ENCODE data around the gene MAST1.
A peak's percentile ranks its signal among the peaks of the same experiment; 100 is the strongest.
"Not testable (repeated sequence)": the region's sequence is repeated elsewhere in the genome, so short reads cannot be mapped to it uniquely, and the experiment has no call there.

MAST1 gene

DNA sequence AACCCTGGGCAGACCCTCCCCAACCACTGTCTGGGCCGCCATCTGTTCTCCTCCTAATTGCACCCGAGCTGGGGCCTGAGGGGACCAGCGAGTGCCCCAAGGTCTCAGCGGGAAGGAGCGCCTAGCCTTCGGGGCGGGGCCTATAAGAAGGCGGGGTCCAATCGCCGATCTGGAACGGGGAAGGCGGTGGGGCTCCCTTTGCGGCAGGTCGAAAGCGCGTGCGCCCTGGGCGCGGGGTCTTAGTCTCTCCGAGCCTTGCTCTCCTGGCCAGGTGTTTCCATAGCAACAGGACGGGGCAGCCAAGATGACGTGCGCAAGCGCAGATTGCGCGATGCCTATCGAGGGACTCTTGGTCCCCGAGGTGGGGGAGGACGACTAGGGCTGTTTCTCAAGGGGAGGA, 2.8 kb downstream of the MAST1 start:
- DNase-seq = no peak

DNA sequence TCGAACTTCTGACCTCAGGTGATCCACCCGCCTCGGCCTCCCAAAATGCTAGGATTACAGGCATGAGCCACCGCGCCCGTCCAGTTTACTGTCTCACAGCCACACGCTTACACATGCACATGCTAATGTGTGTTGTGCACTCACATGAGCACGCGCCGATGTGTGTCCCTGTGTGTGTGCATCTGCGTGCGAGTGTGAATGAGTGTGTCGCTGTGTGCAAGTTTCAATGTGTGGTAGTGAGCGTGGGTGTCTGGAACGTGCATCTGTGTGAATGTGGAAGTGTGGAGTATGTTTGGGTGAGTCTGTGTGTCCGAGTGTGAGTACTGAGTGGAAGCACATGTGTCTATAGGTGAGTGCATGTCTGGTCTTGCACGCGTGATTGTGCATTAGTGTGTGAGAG, 4.2 kb downstream of the MAST1 start:
- no peak for DNase-seq

DNA sequence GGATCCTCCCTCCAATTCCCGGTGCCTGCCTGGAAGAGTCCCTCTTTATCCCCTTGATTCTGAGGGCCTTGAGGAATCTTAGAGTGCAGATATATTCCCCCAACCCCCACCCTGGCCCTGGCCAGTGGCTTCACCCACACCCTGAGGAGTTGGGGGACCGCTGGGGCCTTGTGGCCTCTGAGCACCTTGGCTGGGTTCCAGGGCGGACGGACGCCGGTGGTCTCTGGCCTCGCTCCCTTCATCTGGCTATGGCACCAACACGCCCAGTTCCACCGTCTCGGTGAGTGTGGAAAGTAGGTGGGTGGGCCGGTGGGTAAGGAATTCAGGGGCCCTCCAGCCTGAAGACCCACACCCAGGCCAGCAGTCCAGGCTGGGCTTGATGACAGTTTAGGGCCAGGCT, 5.0 kb downstream of the MAST1 start:
- no peak for DNase-seq

DNA sequence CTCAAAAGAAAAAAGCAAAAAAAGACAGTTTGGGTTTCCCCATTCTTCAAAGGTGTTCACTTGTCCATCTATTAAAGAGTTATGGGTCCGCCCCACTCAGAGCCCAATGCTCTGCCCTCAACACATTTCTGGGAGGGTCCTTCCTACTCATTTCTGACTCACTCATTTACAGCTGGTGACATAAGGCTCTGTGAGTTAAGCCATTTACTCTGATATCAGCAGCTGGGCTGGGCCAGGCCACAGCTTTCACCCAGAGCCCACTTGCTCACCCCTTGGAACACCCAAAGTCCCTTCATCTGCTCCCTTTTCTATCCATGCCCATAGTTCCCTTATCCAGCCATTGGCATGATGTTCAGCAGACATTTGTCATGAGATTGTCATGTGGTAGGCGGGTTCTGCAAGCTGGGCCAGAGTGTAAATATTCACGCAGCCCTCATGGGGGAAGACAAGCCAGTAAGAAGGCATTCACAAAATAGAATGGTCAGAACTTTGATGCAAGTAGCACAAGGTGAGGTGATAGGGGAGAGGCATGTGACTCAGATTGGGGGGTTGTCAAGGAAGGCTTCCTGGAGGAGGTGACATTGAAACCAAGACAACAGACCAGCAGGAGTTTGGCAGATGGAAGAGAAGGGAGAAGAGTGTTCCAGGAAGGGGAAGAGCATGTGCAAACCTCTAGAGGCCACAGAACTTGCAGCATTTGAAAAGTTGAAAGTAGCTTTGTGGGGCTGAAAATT, 5.9 kb downstream of the MAST1 start:
- no peak for DNase-seq

DNA sequence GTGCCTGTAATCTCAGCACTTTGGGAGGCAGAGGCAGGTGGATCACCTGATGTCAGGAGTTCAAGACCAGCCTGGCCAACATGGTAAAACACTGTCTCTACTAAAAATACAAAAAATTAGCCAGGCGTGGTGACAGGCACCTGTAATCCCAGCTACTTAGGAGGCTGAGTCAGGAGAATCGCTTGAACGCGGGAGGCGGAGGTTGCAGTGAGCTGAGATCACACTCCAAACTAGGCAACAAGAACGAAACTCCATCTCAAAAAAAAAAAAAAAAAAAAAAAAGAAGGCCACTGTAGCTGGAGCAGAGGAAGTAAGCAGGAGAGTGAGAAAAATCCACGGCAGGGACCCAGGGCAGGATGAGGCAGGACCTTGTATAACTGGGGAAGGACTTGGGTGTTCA, 8.3 kb downstream of the MAST1 start:
- not testable (repeated sequence) for DNase-seq

DNA sequence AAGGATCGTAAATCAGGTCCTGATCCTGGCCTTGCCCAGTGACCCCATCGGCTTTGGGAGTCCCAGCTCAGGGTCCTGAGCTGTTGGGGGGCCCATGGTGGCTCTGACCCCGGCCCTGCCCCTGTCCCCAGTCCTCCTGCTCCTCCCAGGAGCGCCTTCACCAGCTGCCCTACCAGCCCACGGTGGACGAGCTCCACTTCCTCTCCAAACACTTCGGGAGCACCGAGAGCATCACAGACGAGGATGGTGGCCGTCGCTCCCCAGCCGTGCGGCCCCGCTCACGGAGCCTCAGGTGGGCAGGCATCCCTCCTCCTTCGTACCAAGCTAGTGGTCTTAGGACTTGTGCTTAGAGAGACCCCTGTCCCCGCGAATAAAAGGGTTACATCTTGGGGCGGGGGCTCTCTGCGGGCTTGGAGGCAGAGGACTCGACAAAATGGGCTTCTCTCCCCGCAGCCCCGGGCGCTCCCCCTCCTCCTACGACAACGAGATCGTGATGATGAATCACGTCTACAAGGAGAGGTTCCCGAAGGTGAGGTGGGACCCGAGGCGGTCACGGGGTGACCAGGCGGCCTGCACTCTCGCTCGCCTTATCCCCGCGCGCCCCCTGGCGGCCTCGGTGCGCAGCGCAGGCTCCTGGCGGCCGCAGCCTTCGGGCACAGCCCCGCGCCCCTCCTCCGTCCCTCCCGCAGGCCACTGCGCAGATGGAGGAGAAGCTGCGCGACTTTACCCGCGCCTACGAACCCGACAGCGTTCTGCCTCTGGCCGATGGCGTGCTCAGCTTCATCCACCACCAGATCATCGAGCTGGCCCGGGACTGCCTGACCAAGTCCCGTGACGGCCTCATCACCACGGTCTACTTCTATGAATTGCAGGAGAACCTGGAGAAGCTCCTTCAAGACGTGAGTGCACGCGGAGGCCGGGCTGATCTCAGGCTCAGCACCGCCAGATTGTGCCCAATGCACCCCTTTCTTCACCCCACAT, 9.1 kb downstream of the MAST1 start:
- peak; percentile 75 for DNase-seq

DNA sequence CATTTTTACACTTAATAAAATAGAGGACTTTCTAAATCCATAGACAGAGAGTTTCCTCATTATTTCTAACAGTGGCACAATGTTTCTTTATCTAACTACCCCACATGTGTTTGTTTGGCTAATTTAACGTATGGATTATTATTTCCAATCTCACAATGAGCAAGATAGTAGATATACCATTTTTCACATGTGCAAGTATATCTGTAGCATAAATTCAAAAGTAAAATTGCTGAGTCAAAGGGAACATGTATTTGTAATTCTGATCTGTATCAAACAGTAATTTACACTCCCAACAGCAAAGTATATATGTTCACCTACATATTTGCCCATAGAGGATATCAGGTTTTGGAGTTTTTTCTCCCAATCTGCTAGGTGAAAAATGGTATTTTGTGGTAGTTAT, 18.3 kb downstream of the MAST1 start:
- DNase-seq = no peak

DNA sequence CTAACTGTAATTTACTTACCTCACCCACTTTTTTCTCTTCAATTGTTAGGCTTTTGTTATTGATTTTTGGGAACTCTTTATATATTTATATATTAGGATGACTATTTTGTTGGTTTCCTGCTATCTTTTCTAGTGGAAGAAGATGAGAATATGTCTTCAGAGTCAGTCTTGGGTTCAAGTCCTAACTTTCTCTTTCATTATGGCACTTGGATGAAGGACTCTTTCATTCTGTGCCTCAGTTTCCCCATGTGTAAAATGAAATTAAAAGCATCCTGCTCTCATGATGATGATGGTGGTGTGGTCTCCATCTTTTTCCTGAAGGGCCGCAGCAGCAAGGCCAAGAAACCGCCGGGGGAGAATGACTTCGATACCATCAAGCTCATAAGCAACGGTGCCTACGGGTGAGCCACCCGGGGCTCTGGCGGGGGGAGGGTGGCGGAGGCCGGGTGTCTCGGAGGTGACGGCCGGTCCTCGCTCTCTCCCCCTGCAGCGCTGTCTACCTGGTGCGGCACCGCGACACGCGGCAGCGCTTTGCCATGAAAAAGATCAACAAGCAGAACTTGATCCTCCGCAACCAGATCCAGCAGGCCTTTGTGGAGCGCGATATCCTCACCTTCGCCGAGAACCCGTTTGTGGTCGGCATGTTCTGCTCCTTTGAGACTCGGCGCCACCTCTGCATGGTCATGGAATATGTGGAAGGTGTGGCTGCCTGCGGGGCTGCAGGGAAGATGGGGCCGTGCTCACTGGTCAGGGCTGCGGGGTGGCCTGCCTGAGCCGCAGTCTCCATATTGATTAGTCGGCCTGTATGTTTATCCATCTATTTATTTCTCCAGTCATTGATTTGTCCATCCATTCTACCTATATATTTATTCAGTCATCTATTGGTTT, 20.0 kb downstream of the MAST1 start:
- no peak for DNase-seq

DNA sequence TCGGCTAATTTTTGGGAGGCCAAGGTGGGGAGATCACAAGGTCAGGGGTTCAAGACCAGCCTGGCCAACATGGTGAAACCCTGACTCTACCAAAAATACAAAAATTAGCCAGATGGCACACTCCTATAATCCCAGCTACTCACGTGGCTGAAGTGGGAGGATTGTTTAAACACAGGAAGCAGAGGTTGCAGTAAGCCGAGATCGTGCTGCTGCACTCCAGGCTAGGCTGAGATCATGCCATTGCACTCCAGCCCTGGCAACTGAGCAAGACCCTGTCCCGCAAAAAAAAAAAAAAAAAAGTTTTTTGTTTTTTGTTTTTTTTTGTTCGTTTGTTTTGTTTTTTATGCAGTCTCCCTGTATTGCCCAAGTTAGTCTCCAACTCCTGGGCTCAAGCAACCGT, 21.2 kb downstream of the MAST1 start:
- DNase-seq = no peak

DNA sequence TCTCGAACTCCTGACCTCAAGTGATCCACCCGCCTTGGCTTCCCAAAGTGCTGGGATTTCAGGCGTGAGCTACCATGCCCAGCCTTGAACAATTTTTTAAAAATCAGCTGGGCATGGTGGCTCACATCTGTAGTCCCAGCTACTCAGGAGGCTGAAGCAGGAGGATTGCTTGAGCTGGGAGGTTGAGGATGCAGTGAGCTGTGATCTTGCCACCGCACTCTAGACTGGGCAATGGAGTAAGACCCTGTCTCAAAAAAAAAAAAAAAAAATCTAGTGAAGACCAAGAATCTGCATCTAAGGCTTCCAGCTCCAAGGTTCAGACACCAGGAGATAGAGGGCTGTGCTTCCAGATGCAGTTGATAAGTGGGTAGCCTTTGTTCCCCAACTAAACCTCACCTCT, 25.8 kb downstream of the MAST1 start:
- DNase-seq = no peak

DNA sequence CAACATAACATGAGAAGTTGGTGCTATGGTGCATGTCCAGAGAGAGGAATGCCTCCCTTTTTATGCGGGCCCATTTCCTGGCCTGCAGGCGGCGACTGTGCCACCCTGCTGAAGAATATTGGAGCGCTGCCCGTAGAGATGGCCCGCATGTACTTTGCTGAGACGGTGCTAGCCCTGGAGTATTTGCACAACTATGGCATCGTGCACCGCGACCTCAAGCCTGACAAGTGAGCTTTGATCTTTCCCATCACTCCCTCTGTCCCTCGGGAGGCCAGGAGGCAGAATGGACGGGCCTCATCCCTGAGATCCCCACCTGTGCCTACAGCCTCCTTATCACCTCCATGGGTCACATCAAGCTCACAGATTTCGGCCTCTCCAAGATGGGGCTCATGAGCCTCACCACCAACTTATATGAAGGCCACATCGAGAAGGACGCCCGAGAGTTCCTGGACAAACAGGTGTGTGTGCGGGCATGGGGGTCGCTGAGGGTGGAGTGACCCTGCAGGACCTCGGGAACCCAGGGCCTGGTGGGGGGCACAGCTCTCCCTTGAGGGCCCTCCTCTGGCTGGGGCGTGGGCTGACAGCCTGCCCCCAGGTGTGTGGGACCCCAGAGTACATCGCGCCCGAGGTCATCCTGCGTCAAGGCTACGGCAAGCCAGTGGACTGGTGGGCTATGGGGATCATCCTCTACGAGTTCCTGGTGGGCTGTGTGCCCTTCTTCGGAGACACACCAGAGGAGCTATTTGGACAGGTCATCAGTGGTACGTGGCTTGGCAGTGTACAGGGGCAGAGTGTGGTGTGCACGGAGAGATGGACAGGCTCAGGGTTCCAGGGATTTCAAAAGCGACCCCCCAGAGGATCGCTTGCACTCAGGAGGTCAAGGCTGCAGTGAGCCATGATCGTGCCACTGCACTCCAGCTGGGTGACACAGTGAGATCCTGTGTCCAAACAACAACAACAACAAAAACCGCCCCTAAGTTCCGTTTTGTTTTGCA, 26.7 kb downstream of the MAST1 start:
- no peak for DNase-seq

DNA sequence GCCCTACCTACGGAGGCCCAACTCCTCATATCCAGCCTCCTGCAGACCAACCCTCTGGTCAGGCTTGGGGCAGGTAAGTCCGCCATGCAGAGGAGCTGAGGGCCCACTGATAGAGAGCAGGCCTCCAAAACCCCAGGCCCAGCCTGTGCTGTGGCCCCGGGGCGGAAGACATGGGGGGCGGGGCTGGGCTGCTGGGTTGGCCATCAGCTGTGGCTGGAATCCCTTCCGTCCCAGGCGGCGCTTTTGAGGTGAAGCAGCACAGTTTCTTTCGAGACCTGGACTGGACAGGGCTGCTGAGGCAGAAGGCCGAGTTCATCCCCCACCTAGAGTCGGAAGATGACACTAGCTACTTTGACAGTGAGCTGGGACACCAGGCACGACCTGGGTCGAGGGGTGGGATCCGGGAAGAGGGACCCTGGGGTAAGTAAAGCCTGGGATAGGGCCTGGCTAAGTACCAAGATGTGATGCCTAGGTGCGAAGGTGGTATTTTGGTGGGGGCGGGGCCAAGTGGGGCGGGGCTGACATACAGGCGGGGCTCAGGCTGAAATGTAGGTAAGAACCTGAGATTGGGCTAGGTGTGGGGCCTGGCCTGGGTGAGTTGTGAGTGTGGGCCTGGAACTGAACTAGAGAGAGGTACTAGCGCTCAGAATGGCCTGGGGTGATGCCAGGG, 27.6 kb downstream of the MAST1 start:
- no peak for DNase-seq

DNA sequence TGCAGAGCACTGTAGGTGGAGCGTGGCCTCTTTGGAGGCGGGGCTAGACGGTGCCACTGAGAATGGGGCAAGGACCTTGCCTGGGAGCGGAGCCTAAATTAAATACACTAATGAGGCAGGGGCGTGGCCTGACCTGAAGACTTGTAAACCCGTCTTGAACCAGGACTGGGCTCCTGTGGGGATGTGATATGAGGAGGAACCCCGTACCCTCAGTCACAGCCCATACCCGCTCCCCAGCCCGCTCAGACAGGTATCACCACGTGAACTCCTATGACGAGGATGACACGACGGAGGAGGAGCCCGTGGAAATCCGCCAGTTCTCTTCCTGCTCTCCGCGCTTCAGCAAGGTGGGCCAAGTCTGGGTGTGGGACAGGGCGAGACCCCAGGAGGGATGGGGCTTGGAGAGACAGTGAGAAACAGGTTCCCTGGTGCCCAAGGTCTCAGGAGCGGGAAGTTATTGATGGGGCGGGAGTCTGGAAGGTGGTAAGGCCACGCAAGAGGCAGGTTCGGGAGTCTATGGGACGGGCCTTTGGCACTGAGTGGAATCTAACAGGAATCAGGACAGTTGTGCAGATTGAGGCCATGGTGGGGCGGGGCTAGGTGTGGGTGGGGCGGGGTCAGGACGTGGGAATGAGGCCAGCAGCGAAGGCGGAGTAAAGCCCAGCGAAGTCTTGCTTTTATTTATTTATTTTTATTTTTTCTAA, 28.3 kb downstream of the MAST1 start:
- no peak for DNase-seq

DNA sequence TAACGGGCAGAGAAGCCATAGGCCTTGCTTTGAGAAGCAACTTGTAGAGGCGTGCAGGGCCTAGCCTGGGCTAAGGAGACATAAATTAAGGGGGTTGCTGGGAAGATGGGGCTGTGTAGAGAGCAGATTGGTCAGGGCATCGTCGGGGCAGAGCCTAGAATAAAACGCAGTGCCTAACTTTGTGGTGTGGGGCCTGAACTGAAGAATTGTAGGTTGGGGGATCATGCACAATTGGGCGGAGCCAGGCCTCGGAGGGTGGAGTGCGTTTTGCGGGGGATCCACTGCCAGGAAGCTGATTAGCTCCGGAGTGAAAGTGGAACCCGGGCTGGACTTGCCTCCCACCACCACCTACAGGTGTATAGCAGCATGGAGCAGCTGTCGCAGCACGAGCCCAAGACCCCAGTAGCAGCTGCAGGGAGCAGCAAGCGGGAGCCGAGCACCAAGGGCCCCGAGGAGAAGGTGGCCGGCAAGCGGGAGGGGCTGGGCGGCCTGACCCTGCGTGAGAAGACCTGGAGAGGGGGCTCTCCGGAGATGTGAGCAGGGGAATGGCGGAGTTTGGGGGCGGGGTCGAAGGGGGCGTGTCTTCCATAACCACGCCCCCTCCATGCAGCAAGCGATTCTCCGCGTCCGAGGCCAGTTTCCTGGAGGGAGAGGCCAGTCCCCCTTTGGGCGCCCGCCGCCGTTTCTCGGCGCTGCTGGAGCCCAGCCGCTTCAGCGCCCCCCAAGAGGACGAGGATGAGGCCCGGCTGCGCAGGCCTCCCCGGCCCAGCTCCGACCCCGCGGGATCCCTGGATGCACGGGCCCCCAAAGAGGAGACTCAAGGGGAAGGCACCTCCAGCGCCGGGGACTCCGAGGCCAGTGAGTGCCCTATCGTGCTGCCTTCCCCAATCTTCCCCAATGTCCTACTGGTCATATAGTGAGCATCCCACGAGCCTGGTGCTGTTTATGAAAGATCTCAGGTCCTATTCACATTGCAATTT, 29.1 kb downstream of the MAST1 start:
- peak; percentile 50 for DNase-seq

DNA sequence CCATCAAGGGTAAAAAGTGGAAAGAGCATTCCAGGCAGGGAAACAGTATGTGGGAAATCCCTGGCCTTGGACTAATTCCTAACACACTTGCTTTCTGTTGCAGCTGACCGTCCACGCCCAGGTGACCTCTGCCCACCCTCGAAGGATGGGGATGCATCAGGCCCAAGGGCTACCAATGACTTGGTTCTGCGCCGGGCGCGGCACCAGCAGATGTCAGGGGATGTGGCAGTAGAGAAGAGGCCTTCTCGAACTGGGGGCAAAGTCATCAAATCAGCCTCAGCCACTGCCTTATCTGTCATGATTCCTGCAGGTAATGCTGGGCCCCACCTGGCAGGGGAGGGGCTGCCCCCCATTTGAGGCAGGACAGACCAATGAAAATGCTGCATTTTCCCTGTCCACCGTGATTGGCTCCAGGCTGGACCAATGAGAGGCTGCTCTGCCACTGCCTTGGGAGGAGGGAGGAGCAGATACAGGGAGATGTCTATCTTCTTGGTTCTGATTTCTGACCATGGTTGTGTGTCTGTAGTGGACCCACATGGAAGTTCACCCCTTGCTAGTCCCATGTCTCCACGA, 30.3 kb downstream of the MAST1 start:
- no peak for DNase-seq

DNA sequence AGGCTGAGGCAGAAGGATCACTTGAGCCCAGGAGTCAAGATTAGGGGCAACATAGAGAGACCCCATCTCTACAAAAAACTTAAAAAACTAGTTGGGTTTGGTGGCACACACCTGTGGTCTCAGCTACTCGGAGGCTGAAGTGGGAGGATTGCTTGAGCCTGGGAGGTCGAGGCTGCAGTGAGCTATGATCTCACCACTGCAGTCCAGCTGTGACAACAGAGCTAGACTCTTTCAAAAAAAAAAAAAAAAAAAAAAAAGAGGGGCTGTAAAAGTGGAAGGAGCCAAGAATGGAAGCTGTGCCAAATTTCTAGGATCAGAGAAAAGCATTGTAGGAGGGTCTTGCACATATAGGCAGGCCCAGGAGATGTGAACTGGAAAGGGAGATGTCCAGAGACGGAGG, 33.4 kb downstream of the MAST1 start:
- DNase-seq = no peak

DNA sequence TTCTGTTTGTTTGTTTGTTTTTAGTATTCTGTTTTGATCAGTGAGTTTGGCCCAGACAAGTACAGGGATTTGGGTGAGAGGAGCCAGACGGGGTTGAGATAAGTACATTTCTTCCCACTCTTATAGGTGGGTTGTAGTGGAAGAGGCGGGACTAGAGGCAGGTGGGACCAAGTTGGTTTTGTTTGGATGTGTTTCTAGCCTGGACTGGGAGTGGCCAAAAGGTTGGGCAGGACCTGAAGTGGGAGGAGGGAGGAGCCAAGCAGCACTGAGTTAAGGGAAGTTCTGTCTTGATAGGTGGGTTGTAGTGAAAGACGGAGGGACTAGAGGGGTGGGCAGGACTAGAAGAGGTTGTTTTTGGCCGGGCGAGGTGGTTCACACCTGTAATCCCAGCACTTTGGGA, 33.9 kb downstream of the MAST1 start:
- no peak for DNase-seq

DNA sequence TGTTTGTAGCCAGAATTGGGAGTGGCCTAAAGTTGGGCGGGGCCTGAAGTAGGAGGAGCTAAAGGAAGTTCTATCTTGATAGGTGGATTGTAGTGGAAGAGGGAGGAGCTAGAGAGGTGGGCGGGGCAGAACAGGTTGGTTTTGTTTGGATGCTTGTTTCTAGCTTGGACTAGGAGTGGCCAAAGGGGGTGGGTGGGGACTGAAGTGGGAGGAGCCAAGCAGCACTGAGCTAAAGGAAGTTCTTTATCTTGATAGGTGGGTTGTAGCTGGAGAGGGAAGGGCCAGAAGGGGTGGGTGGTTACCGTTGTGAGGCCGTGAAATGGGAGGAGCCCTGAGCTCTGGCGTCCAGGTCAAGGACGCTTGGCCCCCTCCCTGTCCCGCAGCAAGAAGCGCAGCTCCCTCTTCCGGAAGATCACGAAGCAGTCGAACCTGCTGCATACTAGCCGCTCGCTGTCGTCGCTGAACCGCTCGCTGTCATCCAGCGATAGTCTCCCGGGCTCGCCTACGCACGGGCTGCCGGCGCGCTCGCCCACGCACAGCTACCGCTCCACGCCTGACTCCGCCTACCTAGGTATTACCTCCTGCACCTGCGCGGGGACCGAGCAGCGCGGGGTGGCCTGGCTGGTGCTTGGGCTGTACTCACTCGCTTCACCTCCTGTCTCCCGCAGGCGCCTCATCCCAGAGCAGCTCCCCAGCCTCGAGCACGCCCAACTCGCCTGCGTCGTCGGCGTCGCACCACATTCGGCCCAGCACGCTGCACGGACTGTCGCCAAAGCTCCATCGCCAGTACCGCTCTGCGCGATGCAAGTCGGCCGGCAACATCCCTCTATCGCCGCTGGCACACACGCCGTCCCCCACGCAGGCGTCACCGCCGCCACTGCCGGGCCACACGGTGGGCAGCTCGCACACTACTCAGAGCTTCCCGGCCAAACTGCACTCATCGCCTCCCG, 34.9 kb downstream of the MAST1 start:
- DNase-seq = peak; percentile 52
